Measurements from ENCODE around the gene IL1RAPL1.

The IL1RAPL1 gene

DNA sequence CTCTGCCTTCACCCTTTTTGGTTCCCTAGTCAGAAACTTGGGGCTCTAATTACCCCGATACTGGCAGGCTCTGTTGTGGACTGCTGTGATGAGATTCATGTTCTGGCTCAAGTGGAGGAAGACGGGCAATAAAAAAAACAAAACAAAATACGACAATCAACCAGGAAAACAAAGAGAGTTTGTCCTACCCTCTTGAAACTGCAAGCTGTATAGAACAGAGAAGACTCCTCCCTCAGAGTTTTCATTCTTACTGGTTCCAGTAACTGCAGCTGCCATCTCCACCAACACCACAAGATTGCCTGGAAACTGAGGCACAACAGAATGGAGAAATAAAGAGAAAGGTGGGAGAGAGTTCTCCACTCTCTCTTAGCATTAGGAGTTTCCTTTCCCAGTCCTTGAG lies 11.1 kb upstream of the IL1RAPL1 start:
- TF ChIP-seq, protein P1, sequence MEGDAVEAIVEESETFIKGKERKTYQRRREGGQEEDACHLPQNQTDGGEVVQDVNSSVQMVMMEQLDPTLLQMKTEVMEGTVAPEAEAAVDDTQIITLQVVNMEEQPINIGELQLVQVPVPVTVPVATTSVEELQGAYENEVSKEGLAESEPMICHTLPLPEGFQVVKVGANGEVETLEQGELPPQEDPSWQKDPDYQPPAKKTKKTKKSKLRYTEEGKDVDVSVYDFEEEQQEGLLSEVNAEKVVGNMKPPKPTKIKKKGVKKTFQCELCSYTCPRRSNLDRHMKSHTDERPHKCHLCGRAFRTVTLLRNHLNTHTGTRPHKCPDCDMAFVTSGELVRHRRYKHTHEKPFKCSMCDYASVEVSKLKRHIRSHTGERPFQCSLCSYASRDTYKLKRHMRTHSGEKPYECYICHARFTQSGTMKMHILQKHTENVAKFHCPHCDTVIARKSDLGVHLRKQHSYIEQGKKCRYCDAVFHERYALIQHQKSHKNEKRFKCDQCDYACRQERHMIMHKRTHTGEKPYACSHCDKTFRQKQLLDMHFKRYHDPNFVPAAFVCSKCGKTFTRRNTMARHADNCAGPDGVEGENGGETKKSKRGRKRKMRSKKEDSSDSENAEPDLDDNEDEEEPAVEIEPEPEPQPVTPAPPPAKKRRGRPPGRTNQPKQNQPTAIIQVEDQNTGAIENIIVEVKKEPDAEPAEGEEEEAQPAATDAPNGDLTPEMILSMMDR (IDR thresholded peaks at IDR 0.05; ENCODE audit: low read depth, low read length, missing control alignments): no peak
- no peak overlapping the region for H3K4me3 ChIP-seq (ENCODE audit: low read depth, low read length)
- DNase-seq (ENCODE audit: low read depth): no peak
- in situ Hi-C loops (cut with HindIII; ENCODE audit: low sequenced_read_pairs): no loop called here

DNA sequence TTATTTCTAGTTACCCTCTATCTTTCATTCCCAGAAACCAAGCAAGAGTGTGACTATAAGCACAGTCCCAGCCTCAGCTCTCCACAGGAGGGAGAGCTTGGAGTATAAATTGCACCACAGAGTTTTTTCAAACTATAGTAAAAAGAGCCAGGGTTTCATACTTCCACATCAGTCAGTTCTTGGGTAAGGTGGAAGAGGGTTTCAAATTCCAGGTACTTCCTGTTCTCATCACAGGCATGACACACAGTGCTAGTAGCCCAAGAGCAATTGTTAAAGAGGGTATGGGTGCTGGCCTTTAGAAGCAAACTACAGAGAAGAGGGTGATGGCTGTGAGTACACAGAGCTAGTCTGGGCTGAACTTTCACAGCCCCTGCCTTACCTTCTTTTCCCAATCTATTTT lies 5.7 kb upstream of the IL1RAPL1 start:
- no peak for DNase-seq (ENCODE audit: low read depth)
- in situ Hi-C loops (cut with HindIII; ENCODE audit: low sequenced_read_pairs): no loop called here
- H3K4me3 ChIP-seq (ENCODE audit: low read depth, low read length): no peak overlapping the region
- TF ChIP-seq, protein P1 (IDR thresholded peaks at IDR 0.05; ENCODE audit: low read depth, low read length, missing control alignments): no peak

DNA sequence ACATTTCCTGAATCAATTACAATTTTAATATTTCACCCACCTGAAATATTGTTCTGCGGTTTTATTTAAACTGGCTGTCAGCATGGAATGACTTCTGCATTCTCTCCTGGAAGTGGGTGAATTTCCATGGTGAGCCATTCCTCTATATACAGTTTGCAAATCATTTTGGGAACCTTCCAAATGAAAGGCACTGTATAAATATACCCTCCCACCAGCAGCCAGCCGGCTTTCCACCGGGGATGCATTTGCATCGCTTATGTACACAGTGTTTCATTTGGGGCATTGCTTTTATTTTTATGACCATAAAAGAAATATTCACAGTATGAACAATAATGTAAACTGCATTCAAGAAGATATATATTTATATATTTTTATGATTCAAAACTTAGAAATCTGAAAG lies 4.7 kb upstream of the IL1RAPL1 start:
- TF ChIP-seq, protein P1 (IDR thresholded peaks at IDR 0.05; ENCODE audit: low read depth, low read length, missing control alignments): no peak
- in situ Hi-C loops (cut with HindIII; ENCODE audit: low sequenced_read_pairs): no loop called here

DNA sequence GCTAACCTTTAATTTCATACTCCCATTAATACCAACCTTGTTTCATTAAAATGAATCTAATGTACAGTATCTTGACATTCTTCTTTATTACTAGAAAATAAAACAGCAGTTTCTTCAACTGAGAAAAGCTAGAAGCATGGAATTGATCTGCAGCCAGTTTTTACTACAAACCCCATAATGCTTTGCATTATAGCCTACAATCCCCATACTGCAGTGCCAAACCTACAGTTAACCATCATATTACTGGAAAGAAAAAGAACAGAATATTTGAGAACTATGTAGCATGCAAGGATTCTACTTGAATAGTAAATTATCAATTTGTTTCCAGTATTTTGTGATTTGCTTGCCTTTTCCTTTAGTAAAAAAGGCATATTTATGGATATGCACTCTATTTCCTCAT lies 3.2 kb upstream of the IL1RAPL1 start:
- in situ Hi-C loops (cut with HindIII; ENCODE audit: low sequenced_read_pairs): no loop called here
- DNase-seq (ENCODE audit: low read depth): no peak
- TF ChIP-seq, protein P1 (IDR thresholded peaks at IDR 0.05; ENCODE audit: low read depth, low read length, missing control alignments): no peak

More for the DNA sequence above, 4.7 kb upstream of the IL1RAPL1 start:
- DNase-seq (ENCODE audit: low read depth): no peak
- H3K4me3 ChIP-seq (ENCODE audit: low read depth, low read length): no peak overlapping the region

DNA sequence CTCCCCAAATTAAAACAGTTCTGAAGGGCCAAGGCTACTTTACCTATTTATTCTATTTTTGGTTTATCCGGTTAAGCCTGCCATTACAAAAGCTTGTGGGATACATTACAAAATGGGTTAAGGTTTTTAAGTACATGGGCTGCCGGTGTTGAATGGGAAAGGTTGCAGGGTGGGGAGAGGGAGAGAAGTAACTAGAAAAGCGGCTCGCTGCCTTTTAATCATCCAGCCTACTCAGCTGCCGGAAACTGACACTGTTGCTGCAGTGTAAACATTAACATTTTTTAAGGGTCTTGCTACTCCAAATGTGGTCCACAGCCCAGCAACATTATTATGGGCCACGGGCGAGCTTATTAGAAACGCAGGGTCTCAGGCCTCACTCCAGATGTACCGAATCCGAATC lies 1.5 kb upstream of the IL1RAPL1 start:
- no peak for DNase-seq (ENCODE audit: low read depth)
- peak overlapping the region; percentile 41 for H3K4me3 ChIP-seq (ENCODE audit: low read depth, low read length)
- TF ChIP-seq, protein P1 (IDR thresholded peaks at IDR 0.05; ENCODE audit: low read depth, low read length, missing control alignments): no peak
- in situ Hi-C loops (cut with HindIII; ENCODE audit: low sequenced_read_pairs): no loop called here

More for the DNA sequence above, 3.2 kb upstream of the IL1RAPL1 start:
- no peak overlapping the region for H3K4me3 ChIP-seq (ENCODE audit: low read depth, low read length)

DNA sequence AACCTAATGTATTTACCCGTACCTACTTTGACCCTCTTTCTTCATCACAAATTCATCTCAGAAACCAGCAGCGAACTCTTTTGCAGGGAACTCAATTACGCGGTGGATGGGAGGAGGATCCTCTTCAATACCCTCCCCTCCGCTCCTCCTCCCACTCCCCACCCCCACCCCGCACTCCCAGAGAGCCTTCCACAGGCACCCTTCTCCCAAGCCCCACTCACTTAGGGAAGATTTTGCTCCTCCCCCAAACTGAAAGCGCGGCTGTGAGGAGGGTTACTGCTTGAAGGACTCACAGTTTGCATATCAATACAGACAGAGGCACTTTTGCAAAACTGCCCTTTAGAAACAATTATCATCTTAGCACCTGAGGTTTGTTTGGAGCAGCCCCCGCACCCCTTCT lies 960 bp upstream of the IL1RAPL1 start:
- DNase-seq (ENCODE audit: low read depth): no peak
- H3K4me3 ChIP-seq (ENCODE audit: low read depth, low read length): peak overlapping the region; percentile 41
- in situ Hi-C loops (cut with HindIII; ENCODE audit: low sequenced_read_pairs): no loop called here
- TF ChIP-seq, protein P1 (IDR thresholded peaks at IDR 0.05; ENCODE audit: low read depth, low read length, missing control alignments): no peak

DNA sequence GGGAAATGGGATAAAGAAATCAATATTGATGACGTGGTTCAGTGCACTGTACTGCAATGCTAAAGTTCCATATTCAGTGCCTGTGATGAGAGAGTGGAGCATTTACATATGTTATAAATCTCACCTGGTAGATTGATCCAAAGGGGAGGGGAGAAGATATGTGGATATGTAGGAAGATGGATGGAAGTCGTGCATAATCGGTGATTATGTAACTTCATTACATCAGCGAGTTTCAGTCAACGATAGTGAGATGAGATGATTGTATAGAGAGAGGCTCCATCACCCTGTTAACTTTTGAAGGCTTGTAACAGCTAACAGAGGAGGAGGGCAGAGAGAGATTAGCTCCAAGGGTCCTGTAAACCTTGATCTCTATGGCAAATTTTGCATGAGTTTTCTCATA lies 1.8 kb downstream of the IL1RAPL1 start:
- H3K4me3 ChIP-seq (ENCODE audit: low read depth, low read length): peak overlapping the region; percentile 41
- no peak for DNase-seq (ENCODE audit: low read depth)
- TF ChIP-seq, protein P1 (IDR thresholded peaks at IDR 0.05; ENCODE audit: low read depth, low read length, missing control alignments): no peak
- in situ Hi-C loops (cut with HindIII; ENCODE audit: low sequenced_read_pairs): no loop called here
